SW480 (cell line): ENCODE results near the gene HYAL2.

Source experiments
- DNase-seq: peaks from one replicate; pipeline ENCODE4 v3.0.0-alpha.2; 2016; ENCODE audit warnings: low spot score

HYAL2 gene

GRCh38 chr3:50350527-50351322, 28.2 kb upstream of the HYAL2 start, which contains the start of the genes CYB561D2 and NPRL2:
CYB561D2 (plus strand) TSS chr3:50350862; CDS start chr3:50351434, 572 bp downstream.
NPRL2 (minus strand) TSS chr3:50350775; CDS start chr3:50350652, 123 bp downstream.
- peak; percentile 92 for DNase-seq

- no peak for DNase-seq
Measured at GRCh38 chr3:50350213-50350526, 27.6 kb upstream of the HYAL2 start.

- DNase-seq: peak; percentile 69
Measured at GRCh38 chr3:50347187-50347813, 24.8 kb upstream of the HYAL2 start.

- peak; percentile 44 for DNase-seq
Measured at GRCh38 chr3:50345586-50346234, 23.2 kb upstream of the HYAL2 start, which contains the start of gene ZMYND10. ZMYND10 (minus strand) TSS chr3:50345732; CDS start chr3:50345579, 153 bp downstream.

GRCh38 chr3:50345008-50345407, 22.5 kb upstream of the HYAL2 start:
- no peak for DNase-seq

- no peak for DNase-seq
Measured at GRCh38 chr3:50342813-50343633, 20.5 kb upstream of the HYAL2 start.

- DNase-seq: no peak
Measured at GRCh38 chr3:50341996-50342650, 19.6 kb upstream of the HYAL2 start.

GRCh38 chr3:50341537-50341936, 19.0 kb upstream of the HYAL2 start:
- DNase-seq: no peak

GRCh38 chr3:50340448-50341329, 18.1 kb upstream of the HYAL2 start, which contains the start of gene RASSF1:
RASSF1 (minus strand) TSS chr3:50340836; CDS start chr3:50340805, 31 bp downstream.
- peak; percentile 52 for DNase-seq

- DNase-seq: no peak
Measured at GRCh38 chr3:50340147-50340447, 17.6 kb upstream of the HYAL2 start.

GRCh38 chr3:50339485-50340146, 17.1 kb upstream of the HYAL2 start:
- no peak for DNase-seq

- DNase-seq: no peak
Measured at GRCh38 chr3:50338965-50339364, 16.4 kb upstream of the HYAL2 start.

- DNase-seq: peak; percentile 99
Measured at GRCh38 chr3:50337175-50337861, 14.8 kb upstream of the HYAL2 start.

- no peak for DNase-seq
Measured at GRCh38 chr3:50336452-50337174, 14.1 kb upstream of the HYAL2 start.

GRCh38 chr3:50334339-50335075, 12.0 kb upstream of the HYAL2 start:
- DNase-seq: no peak

GRCh38 chr3:50333744-50334328, 11.3 kb upstream of the HYAL2 start:
- no peak for DNase-seq

- no peak for DNase-seq
Measured at GRCh38 chr3:50331364-50331907, 8.9 kb upstream of the HYAL2 start.
